ENCODE measurements around the gene OR10H5. TPM values are rescaled to one million over a fixed set of nuclear protein-coding genes. Genes with fewer than 3 reads are reported as not detected.
"Not testable (repeated sequence)": the region's sequence is repeated elsewhere in the genome, so short reads cannot be mapped to it uniquely, and the experiment has no call there.

Gene OR10H5
- total RNA-seq, 1 donor from 2014 or later = not detected

DNA sequence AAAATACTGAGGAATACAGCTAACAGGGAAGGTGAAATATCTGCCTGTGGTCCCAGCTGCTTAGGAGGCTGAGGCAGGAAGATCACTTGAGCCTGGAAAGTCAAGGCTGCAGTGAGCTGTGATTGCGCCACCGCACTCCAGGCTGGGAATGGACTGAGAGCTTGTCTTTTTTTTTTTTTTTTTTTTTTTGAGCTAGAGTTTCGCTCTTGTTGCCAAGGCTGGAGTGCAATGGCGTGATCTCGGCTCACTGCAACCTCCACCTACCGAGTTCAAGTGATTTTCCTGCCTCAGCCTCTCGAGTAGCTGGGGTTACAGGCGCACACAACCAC is 56.4 kb downstream of the OR10H5 start:
- DNase-seq (ENCODE audit: low spot score) = not testable (repeated sequence)

DNA sequence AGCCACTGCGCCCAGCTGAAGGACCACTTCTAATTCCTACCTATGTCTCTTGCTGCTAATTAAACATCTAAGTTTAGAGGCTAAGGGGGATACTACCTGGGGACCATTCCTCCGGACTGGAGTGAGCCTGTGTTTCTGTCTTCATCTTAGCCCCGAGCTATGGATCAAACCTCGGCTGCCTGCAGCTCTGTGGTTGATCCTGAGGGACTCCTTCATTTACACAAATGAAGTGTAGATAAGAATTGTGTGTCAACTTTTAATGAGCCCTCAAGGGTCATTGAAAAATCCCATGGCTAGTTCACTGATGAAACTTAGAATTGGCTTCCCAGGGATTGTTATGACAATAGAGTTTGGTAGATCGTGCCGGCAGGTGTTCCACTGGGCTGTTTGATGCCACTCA is 59.5 kb downstream of the OR10H5 start:
- no peak for DNase-seq (ENCODE audit: low spot score)

DNA sequence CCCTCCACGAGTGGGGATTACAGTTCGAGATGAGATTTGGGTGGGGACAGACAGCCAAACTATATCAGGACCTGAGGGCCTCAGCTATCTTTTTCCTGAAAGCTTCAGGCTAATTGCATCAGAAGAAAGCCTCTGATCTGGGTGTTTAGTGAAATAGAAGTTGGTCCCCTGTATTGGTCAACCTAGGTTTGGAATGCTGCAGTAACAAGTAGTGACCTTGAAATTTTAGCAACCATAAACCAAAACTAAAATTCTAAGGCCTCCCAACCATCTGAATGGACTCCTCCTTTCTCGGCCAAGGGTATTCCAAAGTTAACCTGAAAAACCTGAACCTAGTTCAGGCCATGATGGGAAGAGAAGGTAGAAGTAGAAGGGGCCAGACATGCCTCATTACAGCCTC is 62.9 kb downstream of the OR10H5 start:
- no peak for DNase-seq (ENCODE audit: low spot score)

Other genes starting within 250 kb of the OR10H5 start
- 2.0 TPM for gene CYP4F8, start 172.4 kb upstream of the OR10H5 start, total RNA-seq
- 92.8 TPM for gene CYP4F3, start 146.8 kb upstream of the OR10H5 start, total RNA-seq
- gene CYP4F12, start 114.6 kb upstream of the OR10H5 start, total RNA-seq = 82.9 TPM
- not detected for gene OR10H2, start 59.6 kb upstream of the OR10H5 start, total RNA-seq
- gene OR10H3, start 49.7 kb upstream of the OR10H5 start, total RNA-seq = not detected
- not detected for gene OR10H1, start 28.0 kb downstream of the OR10H5 start, total RNA-seq
- gene CYP4F2, start 110.4 kb downstream of the OR10H5 start, total RNA-seq = 66.6 TPM
- gene CYP4F11, start 146.9 kb downstream of the OR10H5 start, total RNA-seq = 87.2 TPM
- not detected for gene OR10H4, start 161.3 kb downstream of the OR10H5 start, total RNA-seq

Data from mucosa of gallbladder (tissue), 1 donor.